ENCODE data around the gene RUSF1.
A peak's percentile ranks its signal among the peaks of the same experiment; 100 is the strongest.
"Not testable (repeated sequence)": the region's sequence is repeated elsewhere in the genome, so short reads cannot be mapped to it uniquely, and the experiment has no call there.

Gene RUSF1

DNA sequence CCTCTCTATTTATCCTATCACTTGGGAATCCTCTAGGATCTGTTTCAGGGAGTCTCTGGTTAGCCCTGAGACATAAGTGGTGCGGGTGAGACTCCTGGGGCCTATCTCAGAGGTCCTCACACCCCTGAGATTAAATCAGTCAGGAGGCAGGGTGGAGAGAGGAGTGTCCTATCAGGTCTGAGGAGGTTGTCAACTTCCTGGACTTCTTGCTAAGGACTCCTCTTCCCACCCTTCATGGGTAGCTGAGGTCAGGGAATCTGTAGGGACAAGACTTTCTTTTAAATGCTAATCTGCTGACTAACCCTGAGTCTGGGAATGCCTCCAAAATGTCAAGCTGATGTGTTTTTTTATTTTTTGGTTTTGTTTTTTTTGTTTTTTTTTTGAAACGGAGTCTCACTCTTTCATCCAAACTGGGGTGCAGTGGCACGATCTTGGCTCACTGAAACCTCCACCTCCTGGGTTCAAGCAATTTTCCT, 55.5 kb downstream of the RUSF1 start:
- no peak for DNase-seq (ENCODE audit: low spot score)

DNA sequence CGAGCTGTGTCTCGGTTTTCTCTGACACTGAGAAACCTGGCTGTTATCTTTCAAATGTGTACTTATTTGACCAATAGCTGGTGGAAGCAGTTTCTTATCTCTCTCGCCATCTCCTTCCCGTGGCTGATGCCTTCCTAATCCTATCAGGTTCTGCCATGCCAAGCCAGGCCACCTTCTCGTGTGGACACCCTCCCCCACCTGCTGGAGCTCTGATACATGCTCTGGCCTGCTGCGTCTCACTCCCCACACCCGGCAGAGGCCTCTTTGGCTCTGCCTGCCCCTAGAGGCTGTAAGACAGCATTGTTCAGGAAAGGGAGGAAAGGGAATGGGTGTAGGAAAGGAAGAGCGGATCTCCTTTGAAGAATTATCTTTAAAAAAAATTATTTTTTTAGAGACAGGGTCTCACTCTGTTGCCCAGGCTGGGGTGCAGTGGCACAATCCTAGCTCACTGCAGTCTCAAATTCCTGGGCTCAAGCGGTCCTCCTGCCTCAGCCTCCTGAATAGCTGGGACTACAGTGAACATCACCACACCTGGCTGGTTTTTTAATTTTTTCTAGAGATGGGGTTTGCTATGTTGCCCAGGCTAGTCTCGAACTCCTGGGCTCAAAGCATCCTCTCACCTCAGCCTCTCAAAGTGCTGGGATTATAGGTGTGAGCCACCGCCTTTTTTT, 56.4 kb downstream of the RUSF1 start:
- DNase-seq (ENCODE audit: low spot score), result peak; percentile 83

DNA sequence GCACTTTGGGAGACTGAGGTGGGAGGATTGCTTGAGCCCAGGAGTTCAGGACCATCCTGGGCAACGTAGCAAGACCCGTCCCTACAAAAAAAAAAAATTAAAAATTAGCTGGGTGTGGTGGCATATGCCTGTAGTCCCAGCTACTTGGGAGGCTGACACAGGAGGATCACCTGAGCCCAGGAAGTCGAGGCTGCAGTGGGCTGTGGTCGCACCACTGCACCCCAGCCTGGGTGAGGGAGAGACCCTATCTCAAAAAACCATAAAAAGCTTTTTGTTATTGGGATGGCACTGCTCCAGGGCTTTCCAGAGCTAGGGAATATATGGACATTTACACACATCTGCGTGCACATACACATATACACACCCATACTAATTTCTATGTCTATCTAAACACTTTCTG, 57.0 kb downstream of the RUSF1 start:
- no peak for DNase-seq (ENCODE audit: low spot score)

DNA sequence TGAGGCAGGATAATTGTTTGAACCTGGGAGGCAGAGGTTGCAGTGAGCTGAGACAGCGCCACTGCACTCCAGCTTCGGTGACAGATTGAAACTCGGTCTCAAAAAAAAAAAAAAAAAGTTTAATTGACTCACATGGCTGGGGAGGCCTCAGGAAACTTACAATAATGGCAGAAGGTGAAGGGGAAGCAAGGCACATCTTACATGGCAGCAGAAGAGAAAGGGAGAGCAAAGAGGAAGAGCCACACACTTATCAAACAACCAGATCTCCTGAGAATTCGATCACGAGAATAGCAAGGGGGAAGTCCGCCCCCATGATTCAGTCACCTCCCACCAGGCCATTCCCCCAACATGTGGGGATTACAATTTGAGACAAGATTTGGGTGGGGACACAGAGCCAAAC, 62.3 kb downstream of the RUSF1 start:
- DNase-seq (ENCODE audit: low spot score), result not testable (repeated sequence)

DNA sequence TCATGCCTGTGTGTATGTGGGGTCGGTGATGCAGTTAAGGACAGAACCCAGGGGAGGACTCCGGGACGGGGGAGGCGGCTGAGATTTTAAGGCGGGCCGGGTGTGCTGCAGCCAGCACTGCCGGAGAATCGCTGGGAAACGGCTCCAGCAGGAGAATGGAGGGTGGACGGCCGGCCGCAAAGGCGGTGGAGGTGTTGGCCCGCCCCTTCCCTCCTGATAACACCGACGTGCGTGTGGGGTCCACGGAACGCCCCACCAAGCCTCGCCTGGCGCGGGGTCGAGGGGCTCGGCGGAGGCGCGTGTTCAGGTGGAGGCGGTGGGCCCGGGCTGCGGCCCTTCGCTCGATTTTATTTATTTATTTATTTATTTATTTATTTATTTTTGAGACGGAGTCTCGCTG, 66.2 kb downstream of the RUSF1 start:
- no peak for DNase-seq (ENCODE audit: low spot score)

DNA sequence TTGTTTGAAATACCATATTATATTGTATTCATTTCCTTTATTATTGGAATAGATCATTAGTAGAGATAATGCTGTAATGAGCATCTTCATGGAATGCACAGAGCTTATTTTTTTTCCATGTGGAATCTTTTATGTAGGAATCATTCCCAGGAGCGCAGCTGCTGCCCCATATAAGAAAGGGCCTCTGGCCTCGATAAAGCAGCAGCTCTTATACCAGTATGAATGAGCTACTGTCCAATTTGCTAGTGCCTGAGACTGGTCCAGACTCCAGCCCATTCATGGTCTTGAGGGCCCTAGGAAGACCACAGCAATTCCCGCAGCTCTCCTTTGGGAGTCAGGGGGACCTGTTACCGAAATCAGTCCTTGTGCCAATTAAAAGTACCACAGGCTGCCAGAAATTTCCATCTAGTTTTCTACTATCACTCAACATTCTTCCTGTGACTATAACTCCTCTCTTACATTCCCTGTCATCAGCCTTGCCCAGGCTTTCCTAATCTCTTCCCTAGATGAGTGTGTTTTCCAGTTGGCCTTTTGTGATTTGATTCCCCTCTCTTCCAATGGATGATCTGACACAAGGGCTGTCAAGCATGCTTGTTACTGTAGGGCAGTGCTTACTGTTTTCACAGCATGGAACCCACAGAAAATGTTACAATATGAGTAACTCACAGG, 67.5 kb downstream of the RUSF1 start:
- no peak for DNase-seq (ENCODE audit: low spot score)

DNA sequence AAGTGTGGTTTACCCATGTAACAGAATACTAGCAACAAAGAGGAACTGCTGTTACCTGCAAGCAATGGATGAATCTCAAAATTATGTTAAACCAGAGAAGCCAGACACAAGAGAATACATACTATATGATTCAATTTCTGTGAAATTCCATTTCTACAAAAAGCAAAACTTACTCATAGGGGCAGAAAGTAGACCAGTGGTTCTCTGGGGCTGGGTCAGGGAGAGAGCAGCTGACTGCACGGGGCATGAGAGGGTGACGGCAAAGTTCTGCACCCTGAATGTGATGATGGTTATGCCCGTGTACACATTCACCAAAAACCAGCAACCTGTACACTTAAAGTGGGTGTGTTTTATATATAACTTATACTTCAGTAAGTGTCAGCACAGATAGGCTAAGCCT, 68.7 kb downstream of the RUSF1 start:
- DNase-seq (ENCODE audit: low spot score), result no peak

Measured in cerebellar cortex (tissue), 1 donor.